GM20000 (cell line): ENCODE results near the gene SNX3.
"Not testable (repeated sequence)": the region's sequence is repeated elsewhere in the genome, so short reads cannot be mapped to it uniquely, and the experiment has no call there.

Experiments used
- DNase-seq: peaks from one replicate; pipeline ENCODE4 v3.0.0; 2012; ENCODE audit warnings: low spot score
- CTCF ChIP-seq: IDR thresholded peaks from 2 replicates; pipeline ENCODE4 v1.5.1; 2012; ENCODE audit warnings: mild to moderate bottlenecking, control low read depth; ENCODE audit errors: extremely low read depth, missing control alignments

The SNX3 gene

GRCh38 chr6:108260809-108261569, at the start of gene SNX3:
Gene SNX3 (minus strand): TSS chr6:108261040. CDS start chr6:108260921, 119 bp downstream.
- TF ChIP-seq CTCF: no peak
- peak; percentile 97 for DNase-seq

DNA sequence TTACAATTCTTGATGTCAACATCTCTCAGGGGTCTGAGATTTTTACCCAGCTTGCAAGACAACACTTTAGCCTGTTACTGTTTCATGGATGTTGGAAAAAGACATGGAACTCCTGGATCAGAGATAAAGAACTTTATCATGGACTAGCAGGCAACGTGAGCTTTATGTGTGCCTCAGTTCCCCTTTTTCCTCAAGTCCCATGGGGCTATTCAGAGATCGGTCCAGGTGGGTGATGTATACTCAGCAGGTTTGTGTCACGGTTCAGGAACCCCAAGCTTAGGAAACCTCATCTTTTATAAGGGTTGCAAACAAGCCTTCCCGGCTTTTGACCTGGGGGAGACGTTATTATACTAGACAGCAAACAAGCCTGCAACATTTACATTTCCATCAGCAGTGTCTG, 49.0 kb upstream of the SNX3 start:
- TF ChIP-seq CTCF: no peak
- no peak for DNase-seq

DNA sequence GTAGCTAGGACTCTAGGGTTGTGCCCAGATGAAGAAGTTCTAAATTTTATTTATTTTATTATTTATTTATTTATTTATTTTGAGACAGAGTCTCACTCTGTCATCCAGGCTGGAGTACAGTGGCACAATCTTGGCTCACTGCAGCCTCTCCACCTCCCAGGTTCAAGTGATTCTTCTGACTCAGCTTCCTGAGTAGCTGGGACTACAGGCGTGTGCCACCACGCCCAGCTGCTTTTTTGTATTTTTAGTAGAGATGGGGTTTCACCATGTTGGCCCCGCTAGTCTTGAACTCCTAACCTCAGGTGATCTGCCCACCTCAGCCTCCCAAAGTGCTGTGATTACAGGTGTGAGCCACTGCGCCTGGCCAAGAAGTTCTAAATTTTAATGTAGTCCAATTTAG, 47.8 kb upstream of the SNX3 start:
- DNase-seq: not testable (repeated sequence)

- DNase-seq: no peak
- TF ChIP-seq CTCF: no peak
These were observed 43.8 kb upstream of the SNX3 start for GRCh38 chr6:108304646-108305045.

GRCh38 chr6:108302386-108302785, 41.5 kb upstream of the SNX3 start:
- TF ChIP-seq CTCF: no peak
- no peak for DNase-seq

- TF ChIP-seq CTCF: no peak
- no peak for DNase-seq
These were observed 34.8 kb upstream of the SNX3 start for GRCh38 chr6:108295676-108296075.

- no peak for TF ChIP-seq CTCF
- DNase-seq: peak; percentile 86
These were observed 34.1 kb upstream of the SNX3 start, which contains the start of gene AFG1L for GRCh38 chr6:108294727-108295625. Gene AFG1L (plus strand): TSS chr6:108295054. CDS start chr6:108295080, 26 bp downstream.
